Body of pancreas (tissue), 4 donors: Measurements from ENCODE around the gene MATN4.

Experiments
- CTCF ChIP-seq, 7 experiments: fragments of 450-650 bp in 4 of 7; fragments of 200-600 bp in 3 of 7; sonication (generic) in 3 of 7; IDR thresholded peaks; one replicate each; pipeline ENCODE4 v1.5.1; 2016 to 2019; ENCODE audit warnings: antibody characterized with exemption in 7 of 7
- POLR2A ChIP-seq, 3 donors: fragments of 450-650 bp; IDR thresholded peaks; one replicate each; pipeline ENCODE4 v1.6.1; 2016; ENCODE audit warnings: antibody characterized with exemption in 3 of 3, mild to moderate bottlenecking in 2 of 3

- TF ChIP-seq POLR2A (IDR thresholded peaks at IDR 0.05) (no peak), CTCF (IDR thresholded peaks at IDR 0.05) (no peak)
These were observed 49.8 kb downstream of the MATN4 start for GRCh38 chr20:45258259-45258658.
